Measurements from ENCODE around the gene XAGE1B.
"Not testable (repeated sequence)": the region's sequence is repeated elsewhere in the genome, so short reads cannot be mapped to it uniquely, and the experiment has no call there.

Gene XAGE1B

DNA sequence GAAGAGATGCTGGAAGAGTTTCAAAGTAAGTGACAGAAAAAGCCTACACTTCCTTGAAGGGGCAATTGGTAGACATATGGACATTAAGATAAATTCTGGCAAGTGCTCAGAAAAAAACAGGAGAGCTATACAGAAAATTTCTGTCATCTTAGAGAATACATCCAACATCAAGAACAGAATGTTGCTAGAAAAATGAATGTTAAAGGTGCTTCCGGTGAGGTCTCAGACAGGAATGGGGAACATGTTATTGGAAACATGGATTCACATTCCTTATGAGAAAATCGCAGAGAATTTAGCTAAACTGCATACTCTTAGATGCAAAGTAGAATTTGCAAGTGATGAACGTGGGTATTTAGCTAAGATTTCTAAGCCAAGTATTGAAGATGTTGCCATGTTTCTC is 9.5 kb downstream of the XAGE1B start:
- no peaks in the 10 kb centered on the region for H3K9me3 ChIP-seq (ENCODE audit: control insufficient read depth, low read length)
- no peak overlapping the region for H3K4me3 ChIP-seq (ENCODE audit: low read length)
- H3K4me1 ChIP-seq (ENCODE audit: control insufficient read depth, insufficient read depth, low read length), result no peaks in the 10 kb centered on the region
- no peaks in the 10 kb centered on the region for H3K27me3 ChIP-seq (ENCODE audit: control insufficient read depth, insufficient read depth, low read length)
- no peak overlapping the region for H3K9ac ChIP-seq (ENCODE audit: low read length)
- no peaks in the 10 kb centered on the region for H3K36me3 ChIP-seq (ENCODE audit: control insufficient read depth, insufficient read depth, low read length)

DNA sequence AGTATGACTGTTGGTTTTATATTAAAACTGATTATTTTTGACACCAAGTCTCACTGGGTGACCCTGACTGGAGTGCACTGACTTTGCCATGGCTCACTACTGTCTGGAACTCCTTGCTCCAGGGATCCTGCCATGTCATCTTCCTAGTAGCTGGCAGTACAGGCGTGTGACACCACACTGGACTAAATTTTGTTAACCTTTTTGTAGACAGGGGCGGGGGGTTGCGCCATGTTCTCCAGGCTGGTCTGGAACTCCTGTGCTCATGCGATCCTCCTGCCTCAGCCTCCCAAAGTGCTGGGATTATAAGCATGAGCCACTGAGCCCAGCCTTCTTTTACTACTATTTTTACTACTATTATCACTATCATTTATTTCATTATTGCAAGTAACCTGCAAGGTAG is 12.3 kb downstream of the XAGE1B start:
- H3K9me3 ChIP-seq (ENCODE audit: control insufficient read depth, low read length), result no peaks in the 10 kb centered on the region
- H3K36me3 ChIP-seq (ENCODE audit: control insufficient read depth, insufficient read depth, low read length), result no peaks in the 10 kb centered on the region
- H3K4me1 ChIP-seq (ENCODE audit: control insufficient read depth, insufficient read depth, low read length), result no peaks in the 10 kb centered on the region
- H3K4me3 ChIP-seq (ENCODE audit: low read length), result no peak overlapping the region
- no peaks in the 10 kb centered on the region for H3K27me3 ChIP-seq (ENCODE audit: control insufficient read depth, insufficient read depth, low read length)
- H3K9ac ChIP-seq (ENCODE audit: low read length), result no peak overlapping the region

DNA sequence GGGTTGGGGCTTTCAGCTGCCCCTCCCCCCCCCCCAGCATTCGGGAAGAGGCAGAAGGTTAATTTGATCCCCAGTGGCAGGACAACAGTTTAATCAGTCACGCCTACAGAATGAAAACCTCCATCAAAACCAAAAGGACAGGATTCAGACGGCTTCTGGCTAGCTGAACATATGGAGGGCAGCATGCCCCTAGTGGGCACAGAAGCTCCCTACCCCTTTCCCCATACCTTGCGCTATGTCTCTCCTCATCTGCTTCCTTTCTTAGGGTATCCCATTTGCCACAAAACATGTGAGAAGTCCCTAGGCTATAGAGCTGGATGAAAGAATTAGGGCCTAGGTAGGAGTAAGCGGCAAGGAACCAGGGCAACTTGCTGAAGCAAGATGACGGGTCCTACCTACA is 15.5 kb downstream of the XAGE1B start:
- not testable (repeated sequence) for H3K9ac ChIP-seq (ENCODE audit: low read length); H3K4me1 ChIP-seq (ENCODE audit: control insufficient read depth, insufficient read depth, low read length); H3K36me3 ChIP-seq (ENCODE audit: control insufficient read depth, insufficient read depth, low read length); H3K9me3 ChIP-seq (ENCODE audit: control insufficient read depth, low read length); H3K4me3 ChIP-seq (ENCODE audit: low read length); H3K27me3 ChIP-seq (ENCODE audit: control insufficient read depth, insufficient read depth, low read length)

DNA sequence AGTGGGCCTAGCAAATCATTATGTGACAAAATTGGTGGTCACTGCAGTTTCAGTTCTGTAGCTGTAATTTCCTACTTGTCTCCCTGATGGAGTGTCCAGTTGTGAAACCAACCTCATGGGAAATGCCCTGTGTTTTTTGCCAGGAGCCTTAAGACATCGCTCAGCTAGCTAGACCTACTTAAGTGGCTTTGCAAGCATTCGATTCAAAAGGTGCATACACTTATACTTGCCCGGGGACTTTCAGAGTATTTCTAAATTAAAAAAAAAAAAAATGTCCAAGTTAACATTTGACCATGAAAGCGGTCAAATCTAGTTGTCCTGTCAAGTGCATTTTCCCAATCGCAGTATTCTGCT is 20.5 kb downstream of the XAGE1B start:
- H3K4me3 ChIP-seq (ENCODE audit: low read length); H3K27me3 ChIP-seq (ENCODE audit: control insufficient read depth, insufficient read depth, low read length); H3K36me3 ChIP-seq (ENCODE audit: control insufficient read depth, insufficient read depth, low read length): not testable (repeated sequence)

DNA sequence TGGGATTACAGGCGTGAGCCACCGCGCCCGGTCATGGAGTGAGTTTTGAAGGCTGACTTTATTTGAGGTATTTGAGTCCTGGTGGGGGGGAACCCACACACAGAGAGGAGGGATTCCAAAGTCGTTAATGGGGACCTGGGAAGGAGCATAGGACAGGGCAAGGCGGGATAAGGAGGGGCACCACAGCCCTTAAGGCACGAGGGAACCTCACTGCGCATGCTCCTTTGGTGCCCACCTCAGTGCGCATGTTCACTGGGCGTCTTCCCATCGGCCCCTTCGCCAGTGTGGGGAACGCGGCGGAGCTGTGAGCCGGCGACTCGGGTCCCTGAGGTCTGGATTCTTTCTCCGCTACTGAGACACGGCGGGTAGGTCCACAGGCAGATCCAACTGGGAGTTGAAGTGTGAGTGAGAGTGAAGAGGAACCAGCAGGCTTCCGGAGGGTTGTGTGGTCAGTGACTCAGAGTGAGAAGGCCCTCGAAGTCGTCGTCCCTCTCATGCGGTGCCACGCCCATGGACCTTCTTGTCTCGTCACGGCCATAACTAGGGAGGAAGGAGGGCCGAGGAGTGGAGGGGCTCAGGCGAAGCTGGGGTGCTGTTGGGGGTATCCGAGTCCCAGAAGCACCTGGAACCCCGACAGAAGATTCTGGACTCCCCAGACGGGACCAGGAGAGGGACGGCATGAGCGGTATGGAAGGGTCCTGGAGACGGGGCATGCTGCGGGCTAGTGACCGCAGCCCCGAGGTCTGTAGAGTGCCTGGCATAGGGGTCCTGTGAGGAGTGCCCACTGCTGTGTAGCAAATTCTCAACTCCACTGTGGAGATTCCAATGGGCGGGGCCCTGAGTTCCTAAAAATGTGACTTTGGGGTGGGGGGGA is 21.1 kb downstream of the XAGE1B start, which contains the start of gene XAGE1A:
TSS of gene XAGE1A (plus strand) at position 264 of the 874 bp plus-strand sequence. CDS start 1,554 bp downstream, outside the sequence.
- not testable (repeated sequence) for H3K4me1 ChIP-seq (ENCODE audit: control insufficient read depth, insufficient read depth, low read length); H3K9ac ChIP-seq (ENCODE audit: low read length); H3K9me3 ChIP-seq (ENCODE audit: control insufficient read depth, low read length); H3K27me3 ChIP-seq (ENCODE audit: control insufficient read depth, insufficient read depth, low read length); H3K4me3 ChIP-seq (ENCODE audit: low read length); H3K36me3 ChIP-seq (ENCODE audit: control insufficient read depth, insufficient read depth, low read length)

More for the DNA sequence above, 20.5 kb downstream of the XAGE1B start:
- H3K9ac ChIP-seq (ENCODE audit: low read length); H3K9me3 ChIP-seq (ENCODE audit: control insufficient read depth, low read length); H3K4me1 ChIP-seq (ENCODE audit: control insufficient read depth, insufficient read depth, low read length): not testable (repeated sequence)

DNA sequence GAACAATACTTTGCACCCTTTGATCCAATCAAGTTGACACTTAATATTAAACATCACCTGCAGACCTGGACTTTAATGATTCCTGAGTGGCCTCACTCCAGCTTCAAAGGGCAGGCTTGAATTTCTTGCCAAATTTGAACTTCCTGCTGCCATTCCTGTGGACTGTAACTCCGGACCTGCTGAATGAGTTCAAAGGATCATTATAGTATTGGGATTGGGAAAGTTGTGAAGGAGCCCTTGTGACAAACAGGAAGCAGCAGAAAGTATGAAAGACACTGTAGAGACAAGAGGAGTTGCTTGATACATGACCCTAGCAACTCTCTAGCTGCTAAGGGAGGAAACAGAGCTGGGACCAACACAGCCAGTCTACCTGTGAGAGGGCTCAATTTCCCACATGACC is 45.6 kb downstream of the XAGE1B start:
- H3K4me1 ChIP-seq (ENCODE audit: control insufficient read depth, insufficient read depth, low read length); H3K4me3 ChIP-seq (ENCODE audit: low read length); H3K9me3 ChIP-seq (ENCODE audit: control insufficient read depth, low read length); H3K36me3 ChIP-seq (ENCODE audit: control insufficient read depth, insufficient read depth, low read length); H3K27me3 ChIP-seq (ENCODE audit: control insufficient read depth, insufficient read depth, low read length); H3K9ac ChIP-seq (ENCODE audit: low read length): not testable (repeated sequence)

All from mucosa of stomach (tissue), 1 donor.